Activated CD4-positive, alpha-beta memory T cell treated with anti-CD3 and anti-CD28 coated beads, Interleukin-2, amount 10 ng/mL, durations not matched to agents 7 days and 5 days (primary cell): ENCODE results near the gene PLEKHA5. TPM values are rescaled to one million over a fixed set of nuclear protein-coding genes. Genes with fewer than 3 reads are reported as not detected.

Experiments used
- CTCF ChIA-PET: fragments of 350-600 bp; sonication (Branson Sonifier 250); formaldehyde crosslinking; loops from one replicate; lab custom pipeline; 2021; ENCODE audit warnings: antibody characterized with exemption, inconsistent platforms; lab: Charles Lee
- POLR2A ChIA-PET: fragments of 350-600 bp; sonication (Branson Sonifier 250); formaldehyde crosslinking; loops from one replicate; lab custom pipeline; 2021; ENCODE audit warnings: antibody characterized with exemption; lab: Charles Lee
- DNase-seq: peaks from one replicate; pipeline ENCODE4 v3.0.0-alpha.2; 2020
- H3K27ac Mint-ChIP-seq: one replicate; pipeline ENCODE4 v1.8.0; 2021; ENCODE audit warnings: mild to moderate bottlenecking, mixed read lengths
- H3K27me3 Mint-ChIP-seq: one replicate; pipeline ENCODE4 v1.8.0; 2021; ENCODE audit warnings: mixed read lengths
- H3K36me3 Mint-ChIP-seq: one replicate; pipeline ENCODE4 v1.8.0; 2021; ENCODE audit warnings: low read depth, mixed read lengths
- H3K4me1 Mint-ChIP-seq: one replicate; pipeline ENCODE4 v1.8.0; 2021; ENCODE audit warnings: mixed read lengths
- H3K4me3 Mint-ChIP-seq: one replicate; pipeline ENCODE4 v1.8.0; 2021; ENCODE audit warnings: mild to moderate bottlenecking, mixed read lengths
- H3K9me3 Mint-ChIP-seq: one replicate; pipeline ENCODE4 v1.8.0; 2021; ENCODE audit warnings: mixed read lengths
- total RNA-seq, 2 experiments: library from RNA; stranded (reverse); gene quantifications; one replicate each; pipeline ENCODE4 v1.2.3, GENCODE V29; 2021

PLEKHA5 gene
- total RNA-seq, 2 experiments from 2014 or later, result 13.5 to 15.2 TPM

DNA sequence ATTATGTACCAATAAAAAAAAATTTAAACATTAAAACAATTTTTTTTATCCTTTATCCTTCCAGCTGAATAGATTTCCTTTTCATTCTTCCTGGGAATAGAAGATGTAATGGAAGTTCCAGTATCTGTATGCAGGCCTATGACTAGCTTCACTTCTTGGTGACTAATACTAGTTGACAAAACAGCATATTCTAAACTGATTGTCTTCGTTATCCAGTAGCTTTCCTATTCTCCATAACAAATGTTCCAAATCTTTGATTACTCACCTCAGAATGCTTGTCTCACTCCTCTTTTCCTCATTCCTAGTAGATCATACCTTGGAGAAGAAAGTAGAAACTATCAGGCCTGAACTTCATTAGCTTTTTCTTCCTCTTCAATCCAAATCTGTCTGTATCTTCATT is 70.7 kb downstream of the PLEKHA5 start:
- H3K36me3 Mint-ChIP-seq, result no peaks in the 10 kb centered on the region
- H3K9me3 Mint-ChIP-seq, result no peaks in the 10 kb centered on the region
- no peaks in the 10 kb centered on the region for H3K27me3 Mint-ChIP-seq
- no peak overlapping the region for H3K4me3 Mint-ChIP-seq
- ChIA-PET CTCF (interaction anchor here (2.1 kb wide), 1 partner anchor 14 kb away, joined by 7 read pairs; no protein-coding TSS in a partner anchor), POLR2A (no interaction called here)
- no peak overlapping the region for H3K27ac Mint-ChIP-seq
- DNase-seq, result no peak
- peaks cover 2% of the 10 kb centered on the region for H3K4me1 Mint-ChIP-seq

DNA sequence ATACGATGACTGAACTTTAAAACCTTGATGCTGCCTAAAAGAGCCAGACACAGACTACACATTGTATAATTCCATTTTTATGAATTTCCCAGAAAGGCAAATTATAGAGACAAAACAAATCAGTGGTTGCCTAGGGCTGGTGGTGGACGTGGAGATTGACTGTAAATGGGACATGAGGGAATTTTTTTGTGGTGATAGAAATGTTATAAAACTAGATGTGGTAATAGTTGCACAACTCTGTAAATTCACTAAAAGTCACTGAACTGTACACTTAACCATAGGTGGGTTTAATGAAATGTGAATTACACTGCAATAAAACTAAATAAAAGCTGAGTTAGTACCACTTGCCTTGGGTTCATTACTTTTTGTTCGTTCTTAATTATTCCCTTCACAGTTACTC is 72.1 kb downstream of the PLEKHA5 start:
- H3K9me3 Mint-ChIP-seq, result no peaks in the 10 kb centered on the region
- POLR2A ChIA-PET, result no interaction called here
- H3K27me3 Mint-ChIP-seq, result no peaks in the 10 kb centered on the region
- H3K4me1 Mint-ChIP-seq, result peaks cover 2% of the 10 kb centered on the region
- H3K27ac Mint-ChIP-seq, result no peak overlapping the region
- no peak for DNase-seq
- no peak overlapping the region for H3K4me3 Mint-ChIP-seq
- H3K36me3 Mint-ChIP-seq, result no peaks in the 10 kb centered on the region
- CTCF ChIA-PET, result no interaction called here

DNA sequence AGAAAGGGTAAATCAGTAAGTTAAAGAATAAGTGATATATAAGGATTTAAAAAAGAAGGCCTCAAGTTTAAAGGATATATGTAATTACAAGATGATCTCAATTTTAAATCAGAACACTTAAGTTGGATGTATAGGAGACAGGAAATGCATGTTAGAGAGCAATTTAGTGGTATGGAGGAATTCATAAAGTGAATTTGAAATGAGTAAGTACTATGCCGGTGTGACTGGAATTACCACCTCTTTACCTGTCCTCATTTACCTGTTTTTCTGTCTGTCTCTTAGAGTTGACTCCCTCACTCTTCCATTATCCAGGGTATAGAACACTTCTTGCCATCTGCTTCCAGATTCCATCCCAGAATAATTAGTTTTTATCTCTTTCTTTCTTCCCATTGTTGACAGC is 73.5 kb downstream of the PLEKHA5 start:
- no peaks in the 10 kb centered on the region for H3K9me3 Mint-ChIP-seq
- no peak overlapping the region for H3K27ac Mint-ChIP-seq
- peaks cover 2% of the 10 kb centered on the region for H3K4me1 Mint-ChIP-seq
- no peak overlapping the region for H3K4me3 Mint-ChIP-seq
- CTCF ChIA-PET, result no interaction called here
- no peak for DNase-seq
- no peaks in the 10 kb centered on the region for H3K27me3 Mint-ChIP-seq
- H3K36me3 Mint-ChIP-seq, result no peaks in the 10 kb centered on the region
- POLR2A ChIA-PET, result no interaction called here

DNA sequence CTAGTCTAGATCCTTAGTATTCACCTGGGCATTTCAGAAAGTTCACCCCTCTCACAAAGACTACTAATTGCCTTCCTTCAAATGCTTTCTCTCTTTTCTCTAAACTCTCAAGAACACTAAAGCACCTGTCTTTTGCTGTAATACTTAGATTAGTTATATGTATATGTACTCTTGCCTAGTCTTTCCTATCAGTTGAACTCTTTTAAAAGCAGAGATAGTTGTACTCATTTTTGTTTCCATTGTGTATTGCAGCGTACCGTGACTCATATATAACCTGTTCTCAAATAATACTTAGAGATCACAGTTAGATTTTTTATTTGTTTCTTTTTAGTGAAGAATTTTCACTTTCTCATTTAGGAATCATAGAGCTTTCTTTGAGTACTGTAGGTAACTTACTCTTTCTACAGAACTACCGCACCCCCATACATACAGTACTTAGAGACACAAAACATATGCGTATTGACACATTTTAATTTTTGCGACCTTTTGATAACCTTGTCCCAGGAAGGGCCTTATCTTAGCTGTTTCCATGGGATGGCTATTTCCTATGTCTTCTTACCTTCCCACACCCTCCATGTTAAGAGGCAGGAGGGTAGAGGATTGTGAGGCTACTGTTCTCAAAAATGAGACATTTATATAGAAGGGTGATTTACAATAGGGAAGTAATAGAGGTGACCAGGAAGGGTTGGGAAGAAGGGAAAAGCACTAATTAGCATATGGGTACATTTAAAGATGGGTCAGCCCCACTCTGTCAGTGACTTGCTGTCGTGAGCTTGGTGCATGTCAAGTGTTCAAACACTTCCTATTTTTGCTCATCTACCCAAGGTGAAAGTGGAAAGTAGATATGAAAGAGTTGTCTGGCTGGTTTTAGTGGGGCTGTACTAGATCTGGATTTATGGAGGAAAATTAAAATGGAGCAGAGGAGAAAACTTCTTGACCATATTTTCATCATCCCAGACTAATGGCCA is 74.3 kb downstream of the PLEKHA5 start:
- no peaks in the 10 kb centered on the region for H3K27me3 Mint-ChIP-seq
- H3K36me3 Mint-ChIP-seq, result no peaks in the 10 kb centered on the region
- no peak overlapping the region for H3K4me3 Mint-ChIP-seq
- POLR2A ChIA-PET, result no interaction called here
- no peak for DNase-seq
- CTCF ChIA-PET, result no interaction called here
- H3K4me1 Mint-ChIP-seq, result peaks cover 2% of the 10 kb centered on the region
- H3K27ac Mint-ChIP-seq, result no peak overlapping the region
- H3K9me3 Mint-ChIP-seq, result no peaks in the 10 kb centered on the region

DNA sequence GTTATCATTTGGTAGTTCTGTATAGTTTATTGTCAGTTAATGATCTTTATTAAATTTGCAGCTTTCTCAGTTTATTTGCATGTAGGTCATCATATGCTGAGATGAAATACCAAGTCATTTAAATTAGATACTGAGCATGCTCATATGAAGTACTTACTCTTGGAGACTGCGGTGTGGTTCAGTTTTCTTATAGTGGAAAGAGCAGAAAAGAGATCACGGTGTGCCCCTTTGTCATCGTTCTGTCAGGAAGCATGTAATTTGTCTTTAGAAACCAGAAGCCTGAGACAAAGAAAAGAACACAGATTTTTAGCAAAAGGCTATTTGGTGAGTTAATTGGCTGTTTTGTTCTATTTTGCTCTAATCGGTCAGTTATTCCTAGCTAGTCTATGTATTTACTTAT is 75.6 kb downstream of the PLEKHA5 start:
- no peaks in the 10 kb centered on the region for H3K27me3 Mint-ChIP-seq
- H3K36me3 Mint-ChIP-seq, result peaks cover 4% of the 10 kb centered on the region
- POLR2A ChIA-PET, result no interaction called here
- H3K4me1 Mint-ChIP-seq, result peaks cover 2% of the 10 kb centered on the region
- no peak for DNase-seq
- no peaks in the 10 kb centered on the region for H3K9me3 Mint-ChIP-seq
- no peak overlapping the region for H3K27ac Mint-ChIP-seq
- no peak overlapping the region for H3K4me3 Mint-ChIP-seq
- CTCF ChIA-PET, result no interaction called here

GRCh38 chr12:19206493-19207077 is 77.1 kb downstream of the PLEKHA5 start:
- no peak for DNase-seq
- no peak overlapping the region for H3K4me3 Mint-ChIP-seq
- POLR2A ChIA-PET, result no interaction called here
- H3K36me3 Mint-ChIP-seq, result peaks cover 4% of the 10 kb centered on the region
- H3K4me1 Mint-ChIP-seq, result peaks cover 2% of the 10 kb centered on the region
- H3K9me3 Mint-ChIP-seq, result no peaks in the 10 kb centered on the region
- CTCF ChIA-PET, result no interaction called here
- no peak overlapping the region for H3K27ac Mint-ChIP-seq
- H3K27me3 Mint-ChIP-seq, result no peaks in the 10 kb centered on the region

GRCh38 chr12:19208456-19208855 is 78.9 kb downstream of the PLEKHA5 start:
- no peak overlapping the region for H3K4me3 Mint-ChIP-seq
- no peak overlapping the region for H3K27ac Mint-ChIP-seq
- H3K9me3 Mint-ChIP-seq, result no peaks in the 10 kb centered on the region
- no peak for DNase-seq
- H3K27me3 Mint-ChIP-seq, result no peaks in the 10 kb centered on the region
- CTCF ChIA-PET, result no interaction called here
- peaks cover 4% of the 10 kb centered on the region for H3K36me3 Mint-ChIP-seq
- POLR2A ChIA-PET, result no interaction called here
- no peaks in the 10 kb centered on the region for H3K4me1 Mint-ChIP-seq

- no peak for DNase-seq
- CTCF ChIA-PET, result no interaction called here
- Mint-ChIP-seq H3K36me3 (peaks cover 4% of the 10 kb centered on the region), H3K4me1 (no peaks in the 10 kb centered on the region), H3K27ac (no peak overlapping the region), H3K27me3 (no peaks in the 10 kb centered on the region), H3K4me3 (no peak overlapping the region), H3K9me3 (no peaks in the 10 kb centered on the region)
- POLR2A ChIA-PET, result no interaction called here
Observed at GRCh38 chr12:19209661-19210060, 80.1 kb downstream of the PLEKHA5 start.

DNA sequence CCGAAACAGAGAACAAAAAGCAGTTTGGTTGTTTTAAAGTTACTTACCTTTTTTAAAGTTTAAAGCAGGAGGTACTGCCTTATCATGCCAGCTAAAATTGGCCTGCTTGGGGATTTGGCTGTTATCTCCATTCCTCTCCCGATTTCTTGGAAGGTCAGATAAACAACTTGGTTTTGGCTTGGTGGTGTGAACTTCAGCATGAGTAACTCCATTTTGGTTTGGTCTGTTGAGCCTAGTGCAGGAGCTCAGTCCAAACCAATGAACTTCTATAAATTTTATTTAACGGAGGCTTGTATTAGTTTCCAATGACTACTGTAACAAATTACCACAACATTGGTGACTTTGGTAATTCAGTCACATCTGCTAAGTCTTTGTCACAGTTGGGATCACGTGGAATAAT is 82.3 kb downstream of the PLEKHA5 start:
- DNase-seq, result no peak
- no peaks in the 10 kb centered on the region for H3K4me1 Mint-ChIP-seq
- POLR2A ChIA-PET, result no interaction called here
- CTCF ChIA-PET, result no interaction called here
- H3K4me3 Mint-ChIP-seq, result no peak overlapping the region
- H3K36me3 Mint-ChIP-seq, result peaks cover 4% of the 10 kb centered on the region
- no peaks in the 10 kb centered on the region for H3K9me3 Mint-ChIP-seq
- no peaks in the 10 kb centered on the region for H3K27me3 Mint-ChIP-seq
- H3K27ac Mint-ChIP-seq, result no peak overlapping the region

DNA sequence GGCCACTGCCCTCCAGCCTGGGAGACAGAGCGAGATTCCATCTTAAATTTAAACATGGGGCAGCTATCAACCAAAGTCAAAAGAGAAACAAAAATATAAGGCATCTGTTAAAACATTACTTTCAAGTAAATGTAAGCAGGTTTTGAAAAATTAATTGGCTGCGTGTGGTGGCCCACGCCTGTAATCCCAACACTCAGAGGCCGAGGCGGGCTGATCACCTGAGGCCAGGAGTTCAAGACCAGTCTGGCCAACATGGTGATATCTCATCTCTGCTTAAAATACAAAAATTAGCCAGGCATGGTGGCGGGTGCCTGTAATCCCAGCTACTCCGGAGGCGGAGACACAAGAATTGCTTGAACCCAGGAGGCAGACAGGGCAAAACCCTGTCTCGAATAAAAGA is 82.7 kb downstream of the PLEKHA5 start:
- H3K4me3 Mint-ChIP-seq, result no peak overlapping the region
- CTCF ChIA-PET, result no interaction called here

DNA sequence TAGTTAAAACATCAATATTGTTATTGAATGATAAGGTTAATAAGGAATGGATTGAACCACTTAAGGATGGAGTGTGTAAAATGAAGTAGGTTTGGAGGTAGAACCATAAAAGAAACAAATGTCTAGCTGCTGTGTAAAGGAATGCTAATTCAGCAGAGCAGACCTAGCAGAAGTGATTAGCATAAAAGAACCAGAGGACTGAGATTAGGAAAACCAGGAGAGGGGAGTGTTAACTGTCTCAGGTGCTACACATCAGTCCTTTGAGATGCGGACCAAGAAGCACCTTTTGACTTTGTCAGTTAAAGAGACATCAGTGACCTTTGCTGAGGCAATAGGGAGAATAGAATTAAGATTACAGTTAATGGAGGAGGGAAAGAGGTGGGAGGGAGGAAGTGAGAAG is 84.5 kb downstream of the PLEKHA5 start:
- no peak for DNase-seq
- Mint-ChIP-seq H3K36me3 (peaks cover 4% of the 10 kb centered on the region), H3K27ac (no peak overlapping the region), H3K4me3 (no peak overlapping the region), H3K4me1 (no peaks in the 10 kb centered on the region), H3K27me3 (no peaks in the 10 kb centered on the region), H3K9me3 (no peaks in the 10 kb centered on the region)
- ChIA-PET CTCF (interaction anchor here (0.6 kb wide), 1 partner anchor 46 kb away, joined by 3 read pairs; no protein-coding TSS in a partner anchor), POLR2A (no interaction called here)

More for the DNA sequence above, 82.7 kb downstream of the PLEKHA5 start:
- no peak for DNase-seq
- H3K27ac Mint-ChIP-seq, result no peak overlapping the region
- H3K36me3 Mint-ChIP-seq, result peaks cover 4% of the 10 kb centered on the region
- no peaks in the 10 kb centered on the region for H3K27me3 Mint-ChIP-seq
- no peaks in the 10 kb centered on the region for H3K4me1 Mint-ChIP-seq
- POLR2A ChIA-PET, result no interaction called here
- H3K9me3 Mint-ChIP-seq, result no peaks in the 10 kb centered on the region

DNA sequence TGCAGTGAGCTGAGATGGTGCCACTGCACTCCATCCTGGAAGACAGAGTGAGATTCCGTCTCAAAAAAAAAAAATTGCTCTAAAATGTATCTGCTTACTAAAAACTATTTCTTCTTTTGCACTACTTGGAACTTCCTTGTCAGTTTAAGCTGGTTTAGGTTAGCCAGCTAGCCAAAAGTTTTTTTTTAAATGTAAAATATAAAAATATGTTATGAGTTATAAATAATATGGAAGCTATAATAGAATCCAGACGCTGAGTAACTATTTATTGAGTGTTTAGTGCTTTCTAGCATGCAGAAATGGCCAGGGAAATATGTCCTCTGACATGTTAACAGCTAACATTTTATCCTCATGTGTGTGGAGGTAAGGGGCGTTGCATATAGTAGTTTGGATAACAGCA is 85.6 kb downstream of the PLEKHA5 start:
- POLR2A ChIA-PET, result interaction anchor here (0.6 kb wide), 1 partner anchor 147 kb away, joined by 6 read pairs; no protein-coding TSS in a partner anchor
- CTCF ChIA-PET, result no interaction called here
- Mint-ChIP-seq H3K4me3 (no peak overlapping the region), H3K9me3 (no peaks in the 10 kb centered on the region), H3K27me3 (no peaks in the 10 kb centered on the region), H3K4me1 (peaks cover under 1% of the 10 kb centered on the region), H3K36me3 (no peaks in the 10 kb centered on the region), H3K27ac (no peak overlapping the region)
- no peak for DNase-seq

- H3K4me3 Mint-ChIP-seq, result no peak overlapping the region
- no peaks in the 10 kb centered on the region for H3K9me3 Mint-ChIP-seq
- ChIA-PET POLR2A (interaction anchor here (0.5 kb wide), 1 partner anchor 886 kb away, joined by 5 read pairs; no protein-coding TSS in a partner anchor), CTCF (interaction anchor here (0.8 kb wide), 1 partner anchor 71 kb away, joined by 3 read pairs; no protein-coding TSS in a partner anchor)
- H3K27me3 Mint-ChIP-seq, result no peaks in the 10 kb centered on the region
- no peak for DNase-seq
- no peak overlapping the region for H3K27ac Mint-ChIP-seq
- H3K4me1 Mint-ChIP-seq, result peaks cover 5% of the 10 kb centered on the region
- no peaks in the 10 kb centered on the region for H3K36me3 Mint-ChIP-seq
Observed at GRCh38 chr12:19217446-19217845, 87.9 kb downstream of the PLEKHA5 start.
